H1 (cell line): ENCODE data around the gene MYL11.

Experiments
- ATF2 ChIP-seq: IDR thresholded peaks from 2 replicates; pipeline ENCODE4 v1.6.1; 2012; ENCODE audit warnings: low read length, inconsistent platforms
- CTCF ChIP-seq, 3 experiments: IDR thresholded peaks; 1 replicate in 2 of 3; 2 replicates in 1 of 3; pipeline versions ENCODE4 v1.5.1 to v1.6.1; 2011; ENCODE audit warnings: low read length in 3 of 3, mild to moderate bottlenecking in 3 of 3, inconsistent platforms in 2 of 3, low read depth in 1 of 3, moderate library complexity in 1 of 3; ENCODE audit not compliant: insufficient read depth in 1 of 3; ENCODE audit errors: control extremely low read depth in 1 of 3
- EZH2 ChIP-seq: fragments of 200-600 bp; sonication (generic); IDR thresholded peaks from 2 replicates; pipeline ENCODE4 v1.7.1; 2012; ENCODE audit warnings: low read depth, mild to moderate bottlenecking, moderate library complexity, low read length, inconsistent platforms; ENCODE audit not compliant: severe bottlenecking
- FOSL1 ChIP-seq: IDR thresholded peaks from 2 replicates; pipeline ENCODE4 v1.6.1; 2011; ENCODE audit warnings: mild to moderate bottlenecking, low read depth, low read length, moderate library complexity; ENCODE audit not compliant: insufficient read depth

- TF ChIP-seq EZH2 = no peak
- no peak for TF ChIP-seq CTCF (IDR thresholded peaks at IDR 0.05; ENCODE audit: control extremely low read depth in 1 of 3, insufficient read depth in 1 of 3, low read depth in 1 of 3, low read length in 3 of 3)
- no peak for TF ChIP-seq ATF2
- no peak for TF ChIP-seq FOSL1
These were observed 42.3 kb downstream of the MYL11 start for GRCh38 chr16:30416624-30417528.
